ENCODE results near the gene CWF19L2.

- TF ChIP-seq CTCF (IDR thresholded peaks at IDR 0.05) (no peak), POLR2A (IDR thresholded peaks at IDR 0.05) (no peak)
Measured at GRCh38 chr11:107427569-107428180, 29.9 kb downstream of the CWF19L2 start.

All from suprapubic skin (tissue), 3 donors.